ENCODE measurements around the gene CBLL1.

DNA sequence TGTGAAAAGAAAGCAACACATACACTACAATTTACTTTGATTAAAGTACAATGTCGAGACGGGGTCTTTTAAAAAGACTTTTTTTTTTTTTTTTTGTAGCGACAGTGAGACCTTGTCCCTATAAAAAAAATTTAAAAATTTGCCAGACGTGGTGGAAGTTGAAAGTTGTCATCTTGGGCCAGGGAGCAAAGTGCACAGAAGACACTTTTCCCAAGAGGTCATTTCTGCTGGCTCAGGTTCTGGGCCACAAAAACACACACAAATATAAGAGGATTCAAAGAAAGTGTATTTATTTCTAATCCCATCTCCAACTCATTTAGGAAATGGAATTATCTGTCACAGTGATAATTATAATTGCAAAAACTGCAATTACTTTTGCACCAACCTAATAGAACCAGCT lies 34.3 kb downstream of the CBLL1 start:
- no peak for TF ChIP-seq EZH2 (IDR thresholded peaks at IDR 0.05; ENCODE audit: borderline replicate concordance, insufficient read depth, low read depth, low read length, poor library complexity, severe bottlenecking)
- TF ChIP-seq, protein P1, sequence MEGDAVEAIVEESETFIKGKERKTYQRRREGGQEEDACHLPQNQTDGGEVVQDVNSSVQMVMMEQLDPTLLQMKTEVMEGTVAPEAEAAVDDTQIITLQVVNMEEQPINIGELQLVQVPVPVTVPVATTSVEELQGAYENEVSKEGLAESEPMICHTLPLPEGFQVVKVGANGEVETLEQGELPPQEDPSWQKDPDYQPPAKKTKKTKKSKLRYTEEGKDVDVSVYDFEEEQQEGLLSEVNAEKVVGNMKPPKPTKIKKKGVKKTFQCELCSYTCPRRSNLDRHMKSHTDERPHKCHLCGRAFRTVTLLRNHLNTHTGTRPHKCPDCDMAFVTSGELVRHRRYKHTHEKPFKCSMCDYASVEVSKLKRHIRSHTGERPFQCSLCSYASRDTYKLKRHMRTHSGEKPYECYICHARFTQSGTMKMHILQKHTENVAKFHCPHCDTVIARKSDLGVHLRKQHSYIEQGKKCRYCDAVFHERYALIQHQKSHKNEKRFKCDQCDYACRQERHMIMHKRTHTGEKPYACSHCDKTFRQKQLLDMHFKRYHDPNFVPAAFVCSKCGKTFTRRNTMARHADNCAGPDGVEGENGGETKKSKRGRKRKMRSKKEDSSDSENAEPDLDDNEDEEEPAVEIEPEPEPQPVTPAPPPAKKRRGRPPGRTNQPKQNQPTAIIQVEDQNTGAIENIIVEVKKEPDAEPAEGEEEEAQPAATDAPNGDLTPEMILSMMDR (IDR thresholded peaks at IDR 0.05), result no peak

Data from B cell (primary cell).